ENCODE results near the gene TAT.
"Not testable (repeated sequence)": the region's sequence is repeated elsewhere in the genome, so short reads cannot be mapped to it uniquely, and the experiment has no call there.

TAT gene

GRCh38 chr16:71585318-71585703, 8.4 kb upstream of the TAT start:
- no peak overlapping the region for H3K4me2 ChIP-seq (ENCODE audit: low read depth, low read length, poor library complexity, severe bottlenecking)
- H3K36me3 ChIP-seq (ENCODE audit: insufficient read depth, low read length): no peaks in the 10 kb centered on the region
- no peak overlapping the region for H3K9ac ChIP-seq (ENCODE audit: low read depth, low read length, poor library complexity, severe bottlenecking)

GRCh38 chr16:71584543-71585317, 7.8 kb upstream of the TAT start:
- Histone ChIP-seq H3K79me2 (ENCODE audit: insufficient read depth, low read length) (no peaks in the 10 kb centered on the region), H3F3A (ENCODE audit: low read depth) (no peaks in the 10 kb centered on the region), H3K9ac (ENCODE audit: low read depth, low read length, poor library complexity, severe bottlenecking) (no peak overlapping the region), H3K4me2 (ENCODE audit: low read depth, low read length, poor library complexity, severe bottlenecking) (no peak overlapping the region), H3K9me2 (replicated peaks; ENCODE audit: low read depth, low read length) (no peaks in the 10 kb centered on the region), H3K4me3 (ENCODE audit: low read length, poor library complexity, severe bottlenecking) (no peak overlapping the region), H3K27me3 (ENCODE audit: insufficient read depth, low read length, poor library complexity, severe bottlenecking) (no peaks in the 10 kb centered on the region), H2AFZ (ENCODE audit: low read length) (no peak overlapping the region), H3K4me1 (ENCODE audit: insufficient read depth, low read length, poor library complexity, severe bottlenecking) (no peaks in the 10 kb centered on the region), H3K36me3 (ENCODE audit: insufficient read depth, low read length) (no peaks in the 10 kb centered on the region), H3K9me3 (ENCODE audit: insufficient read depth, low read depth, low read length) (no peaks in the 10 kb centered on the region), H4K20me1 (ENCODE audit: insufficient read depth, low read length, poor library complexity, severe bottlenecking) (no peaks in the 10 kb centered on the region)
- TF ChIP-seq EZH2phosphoT487 (IDR thresholded peaks at IDR 0.05; ENCODE audit: borderline replicate concordance) (no peak), CTCF (conservative IDR thresholded peaks at IDR 0.05; ENCODE audit: low read length) (no peak)

More at GRCh38 chr16:71585318-71585703, 8.4 kb upstream of the TAT start:
- no peaks in the 10 kb centered on the region for H3K27me3 ChIP-seq (ENCODE audit: insufficient read depth, low read length, poor library complexity, severe bottlenecking)
- H3K4me3 ChIP-seq (ENCODE audit: low read length, poor library complexity, severe bottlenecking): no peak overlapping the region
- no peaks in the 10 kb centered on the region for H3K79me2 ChIP-seq (ENCODE audit: insufficient read depth, low read length)
- H2AFZ ChIP-seq (ENCODE audit: low read length): no peak overlapping the region
- no peaks in the 10 kb centered on the region for H4K20me1 ChIP-seq (ENCODE audit: insufficient read depth, low read length, poor library complexity, severe bottlenecking)
- H3K9me2 ChIP-seq (replicated peaks; ENCODE audit: low read depth, low read length): no peaks in the 10 kb centered on the region
- H3K4me1 ChIP-seq (ENCODE audit: insufficient read depth, low read length, poor library complexity, severe bottlenecking): no peaks in the 10 kb centered on the region
- no peaks in the 10 kb centered on the region for H3K9me3 ChIP-seq (ENCODE audit: insufficient read depth, low read depth, low read length)
- TF ChIP-seq EZH2phosphoT487 (IDR thresholded peaks at IDR 0.05; ENCODE audit: borderline replicate concordance): no peak
- no peak for TF ChIP-seq CTCF (conservative IDR thresholded peaks at IDR 0.05; ENCODE audit: low read length)
- H3F3A ChIP-seq (ENCODE audit: low read depth): no peaks in the 10 kb centered on the region

- H2AFZ ChIP-seq (ENCODE audit: low read length); H3K36me3 ChIP-seq (ENCODE audit: insufficient read depth, low read length); H3K9me3 ChIP-seq (ENCODE audit: insufficient read depth, low read depth, low read length); H3K9me2 ChIP-seq (replicated peaks; ENCODE audit: low read depth, low read length); H3F3A ChIP-seq (ENCODE audit: low read depth); H3K9ac ChIP-seq (ENCODE audit: low read depth, low read length, poor library complexity, severe bottlenecking); H4K20me1 ChIP-seq (ENCODE audit: insufficient read depth, low read length, poor library complexity, severe bottlenecking); H3K4me3 ChIP-seq (ENCODE audit: low read length, poor library complexity, severe bottlenecking); H3K79me2 ChIP-seq (ENCODE audit: insufficient read depth, low read length); H3K27me3 ChIP-seq (ENCODE audit: insufficient read depth, low read length, poor library complexity, severe bottlenecking); H3K4me1 ChIP-seq (ENCODE audit: insufficient read depth, low read length, poor library complexity, severe bottlenecking); H3K4me2 ChIP-seq (ENCODE audit: low read depth, low read length, poor library complexity, severe bottlenecking): not testable (repeated sequence)
These were observed 5.6 kb upstream of the TAT start for GRCh38 chr16:71582553-71582848.

GRCh38 chr16:71574702-71575101, 2.2 kb downstream of the TAT start:
- Histone ChIP-seq H3K9me2 (replicated peaks; ENCODE audit: low read depth, low read length) (no peaks in the 10 kb centered on the region), H3F3A (ENCODE audit: low read depth) (no peaks in the 10 kb centered on the region), H3K9ac (ENCODE audit: low read depth, low read length, poor library complexity, severe bottlenecking) (no peak overlapping the region), H3K4me2 (ENCODE audit: low read depth, low read length, poor library complexity, severe bottlenecking) (no peak overlapping the region), H4K20me1 (ENCODE audit: insufficient read depth, low read length, poor library complexity, severe bottlenecking) (no peaks in the 10 kb centered on the region), H3K36me3 (ENCODE audit: insufficient read depth, low read length) (no peaks in the 10 kb centered on the region), H3K27me3 (ENCODE audit: insufficient read depth, low read length, poor library complexity, severe bottlenecking) (peaks cover 7% of the 10 kb centered on the region), H3K9me3 (ENCODE audit: insufficient read depth, low read depth, low read length) (no peaks in the 10 kb centered on the region), H3K4me1 (ENCODE audit: insufficient read depth, low read length, poor library complexity, severe bottlenecking) (no peaks in the 10 kb centered on the region), H3K79me2 (ENCODE audit: insufficient read depth, low read length) (no peaks in the 10 kb centered on the region), H2AFZ (ENCODE audit: low read length) (no peak overlapping the region), H3K4me3 (ENCODE audit: low read length, poor library complexity, severe bottlenecking) (no peak overlapping the region)
- no peak for TF ChIP-seq EZH2phosphoT487 (IDR thresholded peaks at IDR 0.05; ENCODE audit: borderline replicate concordance)
- TF ChIP-seq CTCF (conservative IDR thresholded peaks at IDR 0.05; ENCODE audit: low read length): no peak
